AG09309 (cell line): Measurements from ENCODE around the gene ATOH8.

Experiments used
- DNase-seq: peaks from one replicate; pipeline ENCODE4 v3.0.0-alpha.2; 2010; ENCODE audit warnings: low read depth
- H3K4me3 ChIP-seq: 2 replicates; pipeline ENCODE4 v1.5.1; 2011; ENCODE audit warnings: mild to moderate bottlenecking, low read depth, low read length, moderate library complexity; ENCODE audit not compliant: control insufficient read depth
- CTCF ChIP-seq: IDR thresholded peaks from 2 replicates; pipeline ENCODE4 v1.5.1; 2011; ENCODE audit warnings: mild to moderate bottlenecking, low read depth, low read length, inconsistent platforms; ENCODE audit not compliant: insufficient read depth, control insufficient read depth; ENCODE audit errors: missing control alignments

ATOH8 gene

GRCh38 chr2:85785027-85785822 is 31.4 kb downstream of the ATOH8 start:
- peak overlapping the region; percentile 3; the same call in 1 of the 2 replicates for H3K4me3 ChIP-seq
- DNase-seq, result peak; percentile 89

DNA sequence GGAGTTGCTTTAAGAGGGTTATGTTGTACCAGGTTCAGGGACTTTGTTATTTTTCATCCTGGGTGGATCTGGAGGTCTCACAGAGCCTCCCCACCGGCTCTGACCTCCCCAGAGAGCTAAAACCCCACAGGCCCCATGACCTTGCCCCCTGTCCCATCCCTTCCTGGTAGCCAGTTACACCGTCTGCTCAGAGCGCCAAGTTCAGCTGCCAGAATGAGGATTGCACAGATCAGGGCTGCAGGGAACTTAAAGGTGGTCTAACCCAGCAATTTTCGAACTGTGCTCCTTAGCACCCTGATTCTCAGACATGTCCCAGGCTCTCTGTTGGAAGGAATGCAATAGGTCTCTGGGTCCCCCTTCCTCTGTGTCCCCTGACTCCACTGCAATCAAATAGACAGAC is 32.1 kb downstream of the ATOH8 start:
- H3K4me3 ChIP-seq, result no peak overlapping the region
- no peak for TF ChIP-seq CTCF
- DNase-seq, result no peak

More at GRCh38 chr2:85785027-85785822, 31.4 kb downstream of the ATOH8 start:
- TF ChIP-seq CTCF, result no peak

- no peak overlapping the region for H3K4me3 ChIP-seq
- no peak for TF ChIP-seq CTCF
- DNase-seq, result no peak
These were observed 32.7 kb downstream of the ATOH8 start for GRCh38 chr2:85786444-85786843.

- H3K4me3 ChIP-seq, result no peak overlapping the region
- DNase-seq, result no peak
These were observed 33.1 kb downstream of the ATOH8 start for GRCh38 chr2:85786865-85787264.

GRCh38 chr2:85787282-85787980 is 33.6 kb downstream of the ATOH8 start:
- H3K4me3 ChIP-seq, result no peak overlapping the region
- no peak for TF ChIP-seq CTCF
- DNase-seq, result no peak

More at GRCh38 chr2:85786865-85787264, 33.1 kb downstream of the ATOH8 start:
- TF ChIP-seq CTCF, result no peak

GRCh38 chr2:85787981-85788340 is 34.2 kb downstream of the ATOH8 start:
- no peak for DNase-seq
- H3K4me3 ChIP-seq, result no peak overlapping the region
- no peak for TF ChIP-seq CTCF
